ENCODE results near the gene MBP. TPM values are rescaled to one million over a fixed set of nuclear protein-coding genes. Genes with fewer than 3 reads are reported as not detected.

The MBP gene
- total RNA-seq, 2 experiments from 2014 or later, result 75.4 to 79.2 TPM

DNA sequence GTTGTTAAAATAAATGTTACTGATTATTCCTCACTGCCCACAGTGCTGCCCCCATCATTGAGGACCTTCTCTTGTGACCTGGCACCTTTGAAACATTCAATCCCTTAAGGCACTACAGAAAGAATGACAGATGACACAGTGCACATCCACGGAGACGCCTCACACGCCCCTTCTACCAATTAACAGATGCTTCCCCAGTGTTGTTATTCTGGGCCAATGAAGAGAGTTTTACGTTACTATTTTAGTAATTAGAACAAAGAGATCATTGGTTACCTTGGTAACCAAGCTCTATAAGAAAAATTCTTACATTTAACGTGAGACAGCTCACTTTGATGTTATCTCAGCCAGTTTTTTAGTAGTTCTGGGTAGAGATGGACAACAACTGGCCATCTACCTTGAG is 158.2 kb downstream of the MBP start:
- no peak for ATAC-seq (ENCODE audit: poor library complexity)
- Mint-ChIP-seq H3K36me3 (ENCODE audit: low read depth) (peaks cover 7% of the 10 kb centered on the region), H3K27ac (no peak overlapping the region), H3K27me3 (no peaks in the 10 kb centered on the region), H3K9me3 (no peaks in the 10 kb centered on the region), H3K4me1 (ENCODE audit: low read depth) (peaks cover 16% of the 10 kb centered on the region), H3K4me3 (no peak overlapping the region)
- Histone ChIP-seq H3K9me3 (ENCODE audit: control insufficient read depth in 1 of 2, insufficient read depth in 1 of 2, low read length in 2 of 2) (no peaks in the 10 kb centered on the region), H3K4me3 (ENCODE audit: low read length) (no peak overlapping the region), H3K36me3 (ENCODE audit: insufficient read depth, low read length) (peaks cover 7% of the 10 kb centered on the region), H3K4me1 (ENCODE audit: insufficient read depth, low read length) (no peaks in the 10 kb centered on the region), H3K27me3 (ENCODE audit: control insufficient read depth in 1 of 2, insufficient read depth in 2 of 2, low read length in 2 of 2) (no peaks in the 10 kb centered on the region), H3K27ac (ENCODE audit: low read depth in 1 of 2, low read length in 2 of 2) (no peak overlapping the region)
- POLR2A ChIA-PET, result no interaction called here
- DNase-seq, result no peak
- CTCF ChIA-PET, result interaction anchor here (1.0 kb wide), 1 partner anchor 10 kb away, joined by 3 read pairs; no protein-coding TSS in a partner anchor
- intact Hi-C loops (cut with DNase I, micrococcal nuclease), result no loop called here
- TF ChIP-seq, protein P1, sequence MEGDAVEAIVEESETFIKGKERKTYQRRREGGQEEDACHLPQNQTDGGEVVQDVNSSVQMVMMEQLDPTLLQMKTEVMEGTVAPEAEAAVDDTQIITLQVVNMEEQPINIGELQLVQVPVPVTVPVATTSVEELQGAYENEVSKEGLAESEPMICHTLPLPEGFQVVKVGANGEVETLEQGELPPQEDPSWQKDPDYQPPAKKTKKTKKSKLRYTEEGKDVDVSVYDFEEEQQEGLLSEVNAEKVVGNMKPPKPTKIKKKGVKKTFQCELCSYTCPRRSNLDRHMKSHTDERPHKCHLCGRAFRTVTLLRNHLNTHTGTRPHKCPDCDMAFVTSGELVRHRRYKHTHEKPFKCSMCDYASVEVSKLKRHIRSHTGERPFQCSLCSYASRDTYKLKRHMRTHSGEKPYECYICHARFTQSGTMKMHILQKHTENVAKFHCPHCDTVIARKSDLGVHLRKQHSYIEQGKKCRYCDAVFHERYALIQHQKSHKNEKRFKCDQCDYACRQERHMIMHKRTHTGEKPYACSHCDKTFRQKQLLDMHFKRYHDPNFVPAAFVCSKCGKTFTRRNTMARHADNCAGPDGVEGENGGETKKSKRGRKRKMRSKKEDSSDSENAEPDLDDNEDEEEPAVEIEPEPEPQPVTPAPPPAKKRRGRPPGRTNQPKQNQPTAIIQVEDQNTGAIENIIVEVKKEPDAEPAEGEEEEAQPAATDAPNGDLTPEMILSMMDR (IDR thresholded peaks at IDR 0.05), result no peak

DNA sequence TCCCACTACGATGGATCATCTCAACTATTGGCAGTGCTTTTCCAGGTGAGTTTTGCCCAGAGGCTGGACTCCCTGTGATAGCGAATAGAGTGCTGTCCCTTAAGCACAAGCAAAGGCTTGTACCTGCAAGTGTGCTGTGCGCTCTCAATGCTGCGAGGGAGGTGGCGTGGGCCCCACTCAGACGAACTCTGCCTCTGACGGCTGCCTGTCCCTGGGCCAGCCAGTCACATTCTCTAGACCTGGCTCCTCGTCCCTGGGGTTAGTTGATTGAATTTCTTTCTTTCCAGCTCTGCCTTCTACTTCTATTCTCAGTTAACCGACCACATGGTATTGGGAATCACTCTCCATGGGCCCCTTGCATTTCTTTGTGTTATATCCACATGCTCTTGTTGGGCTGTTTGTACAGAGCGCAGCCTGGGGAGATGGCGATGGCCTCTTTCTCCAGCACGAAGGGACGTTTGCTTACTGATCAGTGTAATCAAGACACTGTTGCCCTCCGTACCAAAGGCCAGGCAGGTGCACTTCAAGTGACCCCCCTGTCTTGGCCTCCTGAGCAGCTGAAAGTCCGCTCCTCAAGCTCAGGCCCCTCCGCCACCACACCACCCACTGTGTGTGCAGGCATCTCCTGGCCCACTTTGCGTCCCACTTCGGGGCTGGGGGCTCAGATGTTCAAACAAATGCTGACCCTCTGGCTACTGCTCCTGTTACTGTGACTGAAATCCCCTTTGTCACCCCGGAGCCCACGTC is 158.9 kb downstream of the MBP start:
- Histone ChIP-seq H3K9me3 (ENCODE audit: control insufficient read depth in 1 of 2, insufficient read depth in 1 of 2, low read length in 2 of 2) (no peaks in the 10 kb centered on the region), H3K36me3 (ENCODE audit: insufficient read depth, low read length) (peaks cover 12% of the 10 kb centered on the region), H3K4me3 (ENCODE audit: low read length) (no peak overlapping the region), H3K27ac (ENCODE audit: low read depth in 1 of 2, low read length in 2 of 2) (no peak overlapping the region), H3K4me1 (ENCODE audit: insufficient read depth, low read length) (no peaks in the 10 kb centered on the region), H3K27me3 (ENCODE audit: control insufficient read depth in 1 of 2, insufficient read depth in 2 of 2, low read length in 2 of 2) (no peaks in the 10 kb centered on the region)
- Mint-ChIP-seq H3K27me3 (no peaks in the 10 kb centered on the region), H3K9me3 (no peaks in the 10 kb centered on the region), H3K27ac (no peak overlapping the region), H3K4me1 (ENCODE audit: low read depth) (peaks cover 16% of the 10 kb centered on the region), H3K36me3 (ENCODE audit: low read depth) (peaks cover 14% of the 10 kb centered on the region), H3K4me3 (no peak overlapping the region)
- ATAC-seq (ENCODE audit: poor library complexity), result no peak
- TF ChIP-seq, protein P1 (IDR thresholded peaks at IDR 0.05), result no peak
- CTCF ChIA-PET, result interaction anchor here (1.0 kb wide), 1 partner anchor 10 kb away, joined by 3 read pairs; no protein-coding TSS in a partner anchor
- POLR2A ChIA-PET, result no interaction called here
- DNase-seq, result no peak
- intact Hi-C loops (cut with DNase I, micrococcal nuclease), result no loop called here

DNA sequence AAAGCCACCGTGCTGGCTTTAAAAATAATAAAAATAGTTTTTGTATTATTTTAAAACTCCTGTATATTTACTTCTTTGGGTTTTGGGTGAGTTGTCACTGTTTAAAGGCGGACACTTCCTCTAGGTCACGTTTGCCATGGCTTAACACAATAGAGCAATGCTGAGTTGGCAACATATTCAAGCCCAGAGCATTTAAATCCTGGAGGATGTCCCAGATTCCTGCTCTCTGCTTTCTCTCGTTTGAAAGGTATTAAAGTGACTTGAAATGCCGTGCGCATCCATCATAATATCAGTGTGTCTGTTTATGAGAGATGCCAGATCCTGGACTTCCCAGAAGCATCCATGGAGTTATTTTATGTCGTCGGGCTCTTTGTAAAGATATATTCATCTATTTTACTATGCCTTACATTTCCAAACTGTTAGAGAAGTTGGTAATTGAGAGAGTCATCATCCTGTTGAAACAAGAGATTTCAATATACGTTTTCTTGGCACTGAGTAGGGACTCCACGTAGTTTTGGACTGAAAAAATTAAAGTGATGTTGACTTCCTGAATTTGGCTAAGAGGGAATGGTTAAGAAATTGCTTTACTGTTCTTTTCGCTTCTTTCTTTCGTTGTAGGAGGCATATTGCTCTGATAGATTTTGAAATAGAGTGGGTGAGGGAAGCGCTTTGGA is 159.6 kb downstream of the MBP start:
- DNase-seq (no peak), ATAC-seq (ENCODE audit: poor library complexity) (no peak)
- H3K27ac ChIP-seq (ENCODE audit: low read depth in 1 of 2, low read length in 2 of 2), result no peak overlapping the region
- H3K36me3 Mint-ChIP-seq (ENCODE audit: low read depth), result peaks cover 17% of the 10 kb centered on the region
- peaks cover 16% of the 10 kb centered on the region for H3K4me1 Mint-ChIP-seq (ENCODE audit: low read depth)
- H3K27ac Mint-ChIP-seq, result no peak overlapping the region
- H3K9me3 ChIP-seq (ENCODE audit: control insufficient read depth in 1 of 2, insufficient read depth in 1 of 2, low read length in 2 of 2), result no peaks in the 10 kb centered on the region
- H3K4me3 Mint-ChIP-seq, result no peak overlapping the region
- H3K27me3 ChIP-seq (ENCODE audit: control insufficient read depth in 1 of 2, insufficient read depth in 2 of 2, low read length in 2 of 2), result no peaks in the 10 kb centered on the region
- no peaks in the 10 kb centered on the region for H3K9me3 Mint-ChIP-seq
- TF ChIP-seq, protein P1 (IDR thresholded peaks at IDR 0.05), result no peak
- intact Hi-C loops (cut with DNase I, micrococcal nuclease), result no loop called here
- no peak overlapping the region for H3K4me3 ChIP-seq (ENCODE audit: low read length)
- no peaks in the 10 kb centered on the region for H3K4me1 ChIP-seq (ENCODE audit: insufficient read depth, low read length)
- no peaks in the 10 kb centered on the region for H3K27me3 Mint-ChIP-seq
- peaks cover 17% of the 10 kb centered on the region for H3K36me3 ChIP-seq (ENCODE audit: insufficient read depth, low read length)
- ChIA-PET POLR2A (no interaction called here), CTCF (no interaction called here)
